A549 (cell line): ENCODE measurements around the gene PKN2. TPM values are rescaled to one million over a fixed set of nuclear protein-coding genes. Genes with fewer than 3 reads are reported as not detected.

Experiments used
- ATAC-seq, 2 experiments: fragments of 200-7000 bp in 1 of 2; fragments of >200 bp in 1 of 2; cut with Nextera tagmentation in 1 of 2; cut with Tn5 transposase in 1 of 2; 3 replicates each; pipeline versions ENCODE4 v1.8.0 to v1.9.1; 2018 to 2020; ENCODE audit warnings: mild to moderate bottlenecking in 1 of 2, moderate library complexity in 1 of 2
- CTCF ChIA-PET: fragments of 300-600 bp; sonication (Branson Sonifier 250); formaldehyde crosslinking; extraction: SDS; loops from one replicate; lab custom pipeline; 2021; ENCODE audit warnings: antibody characterized with exemption, inconsistent platforms; lab: Yijun Ruan, JAX
- POLR2A ChIA-PET: fragments of 350-600 bp; formaldehyde crosslinking; extraction: SDS; loops from one replicate; lab custom pipeline; 2021; ENCODE audit warnings: antibody characterized with exemption, inconsistent platforms; lab: Yijun Ruan, JAX
- DNase-seq, 2 experiments: peaks; one replicate each; pipeline versions ENCODE4 v3.0.0 to v3.0.0-alpha.2; 2011 to 2016; ENCODE audit warnings: low read depth in 1 of 2, low spot score in 1 of 2
- FAIRE-seq: peaks from 2 replicates; lab custom pipeline; 2011; peaks lifted over from hg19 to GRCh38; lab: Jason Lieb, UNC
- H3K27ac ChIP-seq, 2 experiments: fragments of >200 bp; sonication (Bioruptor Twin); formaldehyde crosslinking; 3 replicates each; pipeline ENCODE4 v1.5.1; 2016 to 2017
- H3K4me1 ChIP-seq: fragments of >200 bp; sonication (Bioruptor Twin); formaldehyde crosslinking; 3 replicates; pipeline ENCODE4 v1.6.1; 2016
- H3K4me2 ChIP-seq: fragments of >200 bp; sonication (Bioruptor Twin); formaldehyde crosslinking; 3 replicates; pipeline ENCODE4 v1.6.1; 2016
- H3K4me3 ChIP-seq: fragments of >200 bp; sonication (Bioruptor Twin); formaldehyde crosslinking; 3 replicates; pipeline ENCODE4 v1.5.1; 2016
- H3K9me3 ChIP-seq: fragments of >200 bp; sonication (Bioruptor Twin); formaldehyde crosslinking; 3 replicates; pipeline ENCODE4 v1.6.1; 2016
- BCL3 ChIP-seq: fragments of >200 bp; sonication (Bioruptor Twin); formaldehyde crosslinking; IDR thresholded peaks from 3 replicates; pipeline ENCODE4 v1.6.1; 2016
- BHLHE40 ChIP-seq: IDR thresholded peaks from 2 replicates; pipeline ENCODE4 v1.6.1; 2012; ENCODE audit warnings: low read depth, low read length, inconsistent platforms
- CBX8 ChIP-seq: fragments of 200-600 bp; sonication (generic); IDR thresholded peaks from 2 replicates; pipeline ENCODE4 v1.6.1; 2016
- E2F6 ChIP-seq: IDR thresholded peaks from 2 replicates; pipeline ENCODE4 v1.6.1; 2012; ENCODE audit warnings: low read depth, borderline replicate concordance
- EHMT2 ChIP-seq: fragments of 200-600 bp; sonication (generic); IDR thresholded peaks from 2 replicates; pipeline ENCODE4 v1.6.1; 2016; ENCODE audit warnings: antibody characterized with exemption, low read depth, mild to moderate bottlenecking, moderate library complexity
- EP300 ChIP-seq, 2 experiments: fragments of >200 bp; sonication (Bioruptor Twin); formaldehyde crosslinking; IDR thresholded peaks; 2 replicates in 1 of 2; 3 replicates in 1 of 2; pipeline ENCODE4 v1.6.1; 2016 to 2017
- ESRRA ChIP-seq: fragments of 150-350 bp; IDR thresholded peaks from 2 replicates; pipeline ENCODE4 v1.6.1; 2014; ENCODE audit warnings: mild to moderate bottlenecking, low read length, borderline replicate concordance
- FOSL2 ChIP-seq, 2 experiments: fragments of 450-650 bp in 1 of 2; fragments of >200 bp in 1 of 2; sonication (Bioruptor Twin) in 1 of 2; formaldehyde crosslinking; IDR thresholded peaks; 2 replicates each; pipeline versions ENCODE4 v1.5.0 to v1.6.1; 2016 to 2020; ENCODE audit warnings: mild to moderate bottlenecking in 1 of 2, moderate library complexity in 1 of 2
- FOXS1 ChIP-seq: fragments of 250-450 bp; sonication (Bioruptor Pico); IDR thresholded peaks from 2 replicates; pipeline ENCODE4 v1.5.0; 2020; ENCODE audit warnings: mild to moderate bottlenecking, moderate library complexity
- HDAC2 ChIP-seq: fragments of 200-600 bp; sonication (generic); IDR thresholded peaks from 2 replicates; pipeline ENCODE4 v1.6.1; 2016
- HES2 ChIP-seq: fragments of >200 bp; sonication (Bioruptor Twin); formaldehyde crosslinking; IDR thresholded peaks from 2 replicates; pipeline ENCODE4 v1.6.1; 2016
- HEYL ChIP-seq: fragments of 250-450 bp; sonication (Bioruptor Pico); IDR thresholded peaks from 2 replicates; pipeline ENCODE4 v1.8.0; 2021; ENCODE audit warnings: mild to moderate bottlenecking, moderate library complexity
- HOXA7 ChIP-seq: fragments of 250-450 bp; sonication (Bioruptor Pico); IDR thresholded peaks from 2 replicates; pipeline ENCODE4 v1.5.0; 2020; ENCODE audit warnings: mild to moderate bottlenecking, moderate library complexity
- MAZ ChIP-seq: fragments of 150-350 bp; IDR thresholded peaks from 2 replicates; pipeline ENCODE4 v1.6.1; 2014; ENCODE audit warnings: antibody characterized with exemption, low read depth, low read length, borderline replicate concordance
- MYC ChIP-seq: IDR thresholded peaks from 2 replicates; pipeline ENCODE4 v1.6.1; 2012; ENCODE audit warnings: mild to moderate bottlenecking, inconsistent platforms, low read length, improper control_type of control experiment, borderline replicate concordance
- NFE2L2 ChIP-seq: fragments of 150-350 bp; conservative IDR thresholded peaks from 2 replicates; pipeline ENCODE4 v1.6.1; 2014; ENCODE audit warnings: low read length
- NR3C1 ChIP-seq: fragments of >200 bp; sonication (Bioruptor Twin); formaldehyde crosslinking; IDR thresholded peaks from 3 replicates; pipeline ENCODE4 v1.6.1; 2017
- PHF8 ChIP-seq: fragments of 200-600 bp; sonication (generic); IDR thresholded peaks from 2 replicates; pipeline ENCODE4 v1.6.1; 2016; ENCODE audit warnings: low read depth, mild to moderate bottlenecking, antibody characterized with exemption, moderate library complexity, borderline replicate concordance
- POLR2AphosphoS2 ChIP-seq: conservative IDR thresholded peaks from 2 replicates; pipeline ENCODE4 v1.6.1; 2012; ENCODE audit warnings: low read length, improper control_type of control experiment, inconsistent platforms
- RARB ChIP-seq: fragments of 250-450 bp; sonication (Bioruptor Pico); IDR thresholded peaks from 2 replicates; pipeline ENCODE4 v1.8.0; 2021; ENCODE audit warnings: mild to moderate bottlenecking, moderate library complexity
- SMC3 ChIP-seq: fragments of >200 bp; sonication (Bioruptor Twin); formaldehyde crosslinking; IDR thresholded peaks from 3 replicates; pipeline ENCODE4 v1.6.1; 2018; ENCODE audit warnings: inconsistent platforms
- SREBF2 ChIP-seq: fragments of 450-650 bp; IDR thresholded peaks from 2 replicates; pipeline ENCODE4 v1.6.1; 2014; ENCODE audit warnings: mild to moderate bottlenecking, moderate library complexity
- TFCP2L1 ChIP-seq: fragments of 250-450 bp; sonication (Bioruptor Pico); IDR thresholded peaks from 2 replicates; pipeline ENCODE4 v1.5.0; 2021; ENCODE audit warnings: mild to moderate bottlenecking
- ZNF302 ChIP-seq: fragments of 250-450 bp; sonication (Bioruptor Pico); IDR thresholded peaks from 2 replicates; pipeline ENCODE4 v1.9.0; 2021; ENCODE audit warnings: inconsistent platforms, mild to moderate bottlenecking, moderate library complexity
- WGBS: methylation state at CpG from one replicate; pipeline ENCODE4 v1.1.6; 2017; ENCODE audit errors: missing lambda C conversion rate; 5-methylcytosine and 5-hydroxymethylcytosine counted together
- polyA plus RNA-seq, 4 experiments: library from polyadenylated mRNA; depleted of rRNA in 3 of 4; stranded (reverse); fragments of >200 nt; fragmentation: RNase III in 1 of 4; extraction: RNeasy Plus Mini Kit Qiagen cat#74134 plus additional on column Dnase treatment in 1 of 4; gene quantifications; 2 replicates in 3 of 4; 3 replicates in 1 of 4; pipeline ENCODE4 v1.2.3, GENCODE V29; 2011 to 2017
- TF ChIP-seq, protein P1 (sequence below): IDR thresholded peaks from 2 replicates; pipeline ENCODE4 v1.6.1; 2012
- TF ChIP-seq, protein P2 (sequence below): fragments of 450-650 bp; IDR thresholded peaks from 2 replicates; pipeline ENCODE4 v1.6.1; 2014; ENCODE audit warnings: antibody characterized with exemption
- TF ChIP-seq, protein P3 (sequence below): fragments of 250-450 bp; sonication (Bioruptor Pico); IDR thresholded peaks from 2 replicates; pipeline ENCODE4 v1.5.0; 2021; ENCODE audit warnings: mild to moderate bottlenecking, moderate library complexity, borderline replicate concordance
- TF ChIP-seq, protein P4 (sequence below): fragments of >200 bp; sonication (Bioruptor Twin); formaldehyde crosslinking; IDR thresholded peaks from 3 replicates; pipeline ENCODE4 v1.5.1; 2016

PKN2 gene
- polyA plus RNA-seq, 2 of the 4 experiments (the other 2 are of a cell fraction) = 14.4 to 39.6 TPM

DNA sequence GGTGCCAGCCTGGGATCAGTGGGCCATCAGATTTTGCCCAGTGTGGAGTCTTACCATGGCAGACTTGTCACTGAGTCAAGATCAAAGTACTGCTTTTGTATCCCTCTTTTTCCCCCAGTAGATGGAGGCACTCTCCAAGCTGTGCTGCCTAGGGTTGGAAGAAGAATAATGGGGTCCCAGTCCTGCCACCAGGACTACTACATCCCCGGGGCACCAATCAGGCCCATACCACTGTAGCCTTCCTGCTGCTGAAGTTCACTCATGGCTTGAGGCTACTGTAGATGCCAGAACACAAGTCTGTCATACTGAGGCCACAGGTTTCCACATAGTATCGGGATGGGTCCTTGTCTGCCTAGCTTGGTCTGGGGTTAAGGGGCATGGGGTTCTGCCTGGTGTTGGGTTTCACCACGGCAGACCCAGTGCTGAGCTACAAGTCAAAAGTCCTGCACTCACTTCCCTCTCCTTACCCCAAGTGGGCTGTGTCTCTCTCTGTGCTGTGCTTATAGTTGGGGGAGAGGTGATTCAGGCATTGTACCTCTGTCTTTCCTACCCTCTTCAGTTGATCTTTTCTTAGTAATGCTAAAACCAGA lies 53.4 kb downstream of the PKN2 start:
- DNase-seq (no peak), ATAC-seq (no peak), FAIRE-seq (no peak)
- TF ChIP-seq, protein P1, sequence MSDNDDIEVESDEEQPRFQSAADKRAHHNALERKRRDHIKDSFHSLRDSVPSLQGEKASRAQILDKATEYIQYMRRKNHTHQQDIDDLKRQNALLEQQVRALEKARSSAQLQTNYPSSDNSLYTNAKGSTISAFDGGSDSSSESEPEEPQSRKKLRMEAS = no peak
- TF ChIP-seq BCL3 (no peak), HDAC2 (no peak), MYC (no peak), MAZ (no peak), RARB (CRISPR knock-in tag) (no peak), HOXA7 (CRISPR knock-in tag) (no peak), HEYL (no peak), NFE2L2 (no peak), SMC3 (no peak), PHF8 (no peak), BHLHE40 (no peak), EHMT2 (no peak), CBX8 (no peak), SREBF2 (no peak), ZNF302 (CRISPR knock-in tag) (no peak), FOXS1 (CRISPR knock-in tag) (no peak)
- TF ChIP-seq, protein P2, sequence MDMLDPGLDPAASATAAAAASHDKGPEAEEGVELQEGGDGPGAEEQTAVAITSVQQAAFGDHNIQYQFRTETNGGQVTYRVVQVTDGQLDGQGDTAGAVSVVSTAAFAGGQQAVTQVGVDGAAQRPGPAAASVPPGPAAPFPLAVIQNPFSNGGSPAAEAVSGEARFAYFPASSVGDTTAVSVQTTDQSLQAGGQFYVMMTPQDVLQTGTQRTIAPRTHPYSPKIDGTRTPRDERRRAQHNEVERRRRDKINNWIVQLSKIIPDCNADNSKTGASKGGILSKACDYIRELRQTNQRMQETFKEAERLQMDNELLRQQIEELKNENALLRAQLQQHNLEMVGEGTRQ = no peak
- TF ChIP-seq, protein P3, sequence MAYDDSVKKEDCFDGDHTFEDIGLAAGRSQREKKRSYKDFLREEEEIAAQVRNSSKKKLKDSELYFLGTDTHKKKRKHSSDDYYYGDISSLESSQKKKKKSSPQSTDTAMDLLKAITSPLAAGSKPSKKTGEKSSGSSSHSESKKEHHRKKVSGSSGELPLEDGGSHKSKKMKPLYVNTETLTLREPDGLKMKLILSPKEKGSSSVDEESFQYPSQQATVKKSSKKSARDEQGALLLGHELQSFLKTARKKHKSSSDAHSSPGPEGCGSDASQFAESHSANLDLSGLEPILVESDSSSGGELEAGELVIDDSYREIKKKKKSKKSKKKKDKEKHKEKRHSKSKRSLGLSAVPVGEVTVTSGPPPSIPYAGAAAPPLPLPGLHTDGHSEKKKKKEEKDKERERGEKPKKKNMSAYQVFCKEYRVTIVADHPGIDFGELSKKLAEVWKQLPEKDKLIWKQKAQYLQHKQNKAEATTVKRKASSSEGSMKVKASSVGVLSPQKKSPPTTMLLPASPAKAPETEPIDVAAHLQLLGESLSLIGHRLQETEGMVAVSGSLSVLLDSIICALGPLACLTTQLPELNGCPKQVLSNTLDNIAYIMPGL (CRISPR knock-in tag) = no peak
- TF ChIP-seq, protein P4, sequence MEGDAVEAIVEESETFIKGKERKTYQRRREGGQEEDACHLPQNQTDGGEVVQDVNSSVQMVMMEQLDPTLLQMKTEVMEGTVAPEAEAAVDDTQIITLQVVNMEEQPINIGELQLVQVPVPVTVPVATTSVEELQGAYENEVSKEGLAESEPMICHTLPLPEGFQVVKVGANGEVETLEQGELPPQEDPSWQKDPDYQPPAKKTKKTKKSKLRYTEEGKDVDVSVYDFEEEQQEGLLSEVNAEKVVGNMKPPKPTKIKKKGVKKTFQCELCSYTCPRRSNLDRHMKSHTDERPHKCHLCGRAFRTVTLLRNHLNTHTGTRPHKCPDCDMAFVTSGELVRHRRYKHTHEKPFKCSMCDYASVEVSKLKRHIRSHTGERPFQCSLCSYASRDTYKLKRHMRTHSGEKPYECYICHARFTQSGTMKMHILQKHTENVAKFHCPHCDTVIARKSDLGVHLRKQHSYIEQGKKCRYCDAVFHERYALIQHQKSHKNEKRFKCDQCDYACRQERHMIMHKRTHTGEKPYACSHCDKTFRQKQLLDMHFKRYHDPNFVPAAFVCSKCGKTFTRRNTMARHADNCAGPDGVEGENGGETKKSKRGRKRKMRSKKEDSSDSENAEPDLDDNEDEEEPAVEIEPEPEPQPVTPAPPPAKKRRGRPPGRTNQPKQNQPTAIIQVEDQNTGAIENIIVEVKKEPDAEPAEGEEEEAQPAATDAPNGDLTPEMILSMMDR = no peak
- Histone ChIP-seq H3K9me3 (0 out of 3 replicates have a peak, but pooled peaks cover 2% of the 10 kb centered on the region), H3K4me2 (no peak overlapping the region), H3K27ac (no peak overlapping the region), H3K4me3 (no peak overlapping the region), H3K4me1 (peaks cover 15% of the 10 kb centered on the region; the same call in 2 of the 3 replicates)
- 85% methylated on average over 2 of the region's 3 CpGs for WGBS
- CTCF ChIA-PET = interaction anchor here (0.7 kb wide), 1 partner anchor 79 kb away, joined by 3 read pairs; no protein-coding TSS in a partner anchor
- POLR2A ChIA-PET = no interaction called here

DNA sequence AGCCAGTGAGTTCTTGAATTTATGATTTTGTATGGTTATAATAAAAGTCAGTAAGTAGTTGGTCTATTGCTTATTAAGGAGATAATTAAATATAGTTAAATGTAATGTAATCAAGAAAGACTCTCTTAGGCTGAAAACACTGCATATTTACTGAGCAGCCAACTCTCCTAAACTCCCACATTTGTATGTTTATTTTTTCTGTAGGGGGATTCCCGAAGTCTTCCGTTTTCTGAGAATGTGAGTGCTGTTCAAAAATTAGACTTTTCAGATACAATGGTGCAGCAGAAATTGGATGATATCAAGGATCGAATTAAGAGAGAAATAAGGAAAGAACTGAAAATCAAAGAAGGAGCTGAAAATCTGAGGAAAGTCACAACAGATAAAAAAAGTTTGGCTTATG lies 56.7 kb downstream of the PKN2 start:
- Histone ChIP-seq H3K4me2 (0 out of 3 replicates have a peak overlapping the region, but pooled peaks have one; percentile 22), H3K9me3 (no peaks in the 10 kb centered on the region), H3K4me1 (peaks cover 15% of the 10 kb centered on the region; the same call in 2 of the 3 replicates), H3K4me3 (no peak overlapping the region), H3K27ac (no peak overlapping the region)
- 50% methylated on average over 3 of the region's 3 CpGs for WGBS
- FAIRE-seq (no peak), DNase-seq (no peak), ATAC-seq (no peak)
- TF ChIP-seq MAZ (no peak), SMC3 (no peak), SREBF2 (no peak), HEYL (no peak), NR3C1 (no peak), POLR2AphosphoS2 (no peak), ESRRA (no peak), HES2 (no peak), EP300 (IDR thresholded peaks at IDR 0.05) (no peak), TFCP2L1 (CRISPR knock-in tag) (no peak), FOSL2 (IDR thresholded peaks at IDR 0.05) (no peak), FOSL2 (CRISPR knock-in tag; IDR thresholded peaks at IDR 0.05) (no peak), HOXA7 (CRISPR knock-in tag) (no peak), E2F6 (no peak)
- TF ChIP-seq, protein P1 = no peak
- TF ChIP-seq, protein P3 (CRISPR knock-in tag) = no peak
- ChIA-PET POLR2A (no interaction called here), CTCF (no interaction called here)
